ENCODE results near the gene CD93.

CD93 gene

DNA sequence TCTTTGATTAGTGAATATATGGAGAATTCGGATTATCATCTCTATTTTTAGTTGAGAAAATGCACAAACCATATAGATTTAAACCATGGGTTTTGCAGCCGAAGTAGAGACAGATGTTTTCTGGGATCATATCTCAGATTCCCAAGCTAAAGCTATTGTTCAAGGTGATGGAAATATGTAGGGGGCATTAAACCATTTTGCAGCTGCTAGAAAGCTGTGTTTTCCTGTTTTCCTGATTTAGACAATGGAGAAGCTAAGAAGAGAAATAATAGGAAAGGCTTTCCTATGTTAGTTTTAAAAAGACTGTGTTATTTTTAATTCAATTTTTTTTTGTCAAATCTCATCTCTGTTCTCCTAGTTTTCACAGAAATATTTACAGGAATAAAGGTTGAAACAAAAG is 6.2 kb downstream of the CD93 start:
- H3K4me3 ChIP-seq (ENCODE audit: control insufficient read depth, low read depth, low read length), result no peak overlapping the region
- DNase-seq (ENCODE audit: low read depth), result no peak
- TF ChIP-seq, protein P1, sequence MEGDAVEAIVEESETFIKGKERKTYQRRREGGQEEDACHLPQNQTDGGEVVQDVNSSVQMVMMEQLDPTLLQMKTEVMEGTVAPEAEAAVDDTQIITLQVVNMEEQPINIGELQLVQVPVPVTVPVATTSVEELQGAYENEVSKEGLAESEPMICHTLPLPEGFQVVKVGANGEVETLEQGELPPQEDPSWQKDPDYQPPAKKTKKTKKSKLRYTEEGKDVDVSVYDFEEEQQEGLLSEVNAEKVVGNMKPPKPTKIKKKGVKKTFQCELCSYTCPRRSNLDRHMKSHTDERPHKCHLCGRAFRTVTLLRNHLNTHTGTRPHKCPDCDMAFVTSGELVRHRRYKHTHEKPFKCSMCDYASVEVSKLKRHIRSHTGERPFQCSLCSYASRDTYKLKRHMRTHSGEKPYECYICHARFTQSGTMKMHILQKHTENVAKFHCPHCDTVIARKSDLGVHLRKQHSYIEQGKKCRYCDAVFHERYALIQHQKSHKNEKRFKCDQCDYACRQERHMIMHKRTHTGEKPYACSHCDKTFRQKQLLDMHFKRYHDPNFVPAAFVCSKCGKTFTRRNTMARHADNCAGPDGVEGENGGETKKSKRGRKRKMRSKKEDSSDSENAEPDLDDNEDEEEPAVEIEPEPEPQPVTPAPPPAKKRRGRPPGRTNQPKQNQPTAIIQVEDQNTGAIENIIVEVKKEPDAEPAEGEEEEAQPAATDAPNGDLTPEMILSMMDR (conservative IDR thresholded peaks at IDR 0.05; ENCODE audit: control insufficient read depth, insufficient read depth, low read depth, low read length), result no peak

DNA sequence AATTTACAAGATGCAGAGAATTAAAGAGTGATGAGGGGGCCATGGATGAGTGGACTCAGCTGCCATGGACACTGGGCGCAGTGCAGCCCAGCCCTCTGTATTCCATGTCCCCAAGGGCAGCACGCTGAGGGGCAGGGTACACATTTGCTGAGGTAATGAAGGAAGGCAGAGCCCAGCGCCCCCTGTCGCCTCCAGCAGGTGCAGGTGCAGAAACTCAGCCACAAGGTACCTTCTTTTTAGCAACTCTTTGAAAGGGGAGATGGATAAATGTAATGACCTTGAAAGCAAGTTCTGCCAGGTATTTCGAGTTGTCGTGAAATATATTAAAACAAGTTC is 7.1 kb downstream of the CD93 start:
- H3K4me3 ChIP-seq (ENCODE audit: control insufficient read depth, low read depth, low read length), result no peak overlapping the region
- no peak for DNase-seq (ENCODE audit: low read depth)
- TF ChIP-seq, protein P1 (conservative IDR thresholded peaks at IDR 0.05; ENCODE audit: control insufficient read depth, insufficient read depth, low read depth, low read length), result no peak

DNA sequence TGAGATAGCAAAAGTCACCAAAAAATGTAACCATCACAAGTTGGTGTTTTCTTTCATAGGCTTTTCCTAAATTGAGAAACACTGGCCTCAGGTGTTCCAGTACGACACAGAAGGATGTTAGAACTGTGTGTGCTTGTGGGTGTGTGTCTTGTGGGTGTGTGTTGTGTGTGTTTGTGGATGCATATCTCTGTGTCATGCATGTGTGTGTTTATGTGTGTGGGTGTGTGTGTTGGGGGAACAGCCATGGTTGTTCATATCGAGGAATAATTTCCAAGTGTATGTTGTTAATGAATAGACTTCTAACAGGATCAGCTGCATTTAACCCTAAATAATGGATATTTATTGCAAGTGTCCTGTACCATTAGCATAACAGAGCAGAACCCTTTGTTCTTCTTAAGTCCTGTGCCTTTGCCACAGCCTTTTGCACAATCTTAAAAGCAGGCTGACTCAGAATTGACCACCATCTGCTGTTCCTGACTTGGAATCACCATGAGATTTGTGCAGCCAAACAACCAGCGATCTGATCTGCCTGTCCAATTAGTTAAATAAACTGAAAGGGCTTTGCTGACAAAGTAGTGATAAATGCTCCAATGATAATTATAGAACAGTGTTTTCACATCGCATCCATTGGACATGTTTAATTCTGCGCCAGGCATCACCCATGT is 7.6 kb downstream of the CD93 start:
- TF ChIP-seq, protein P1 (conservative IDR thresholded peaks at IDR 0.05; ENCODE audit: control insufficient read depth, insufficient read depth, low read depth, low read length), result no peak

DNA sequence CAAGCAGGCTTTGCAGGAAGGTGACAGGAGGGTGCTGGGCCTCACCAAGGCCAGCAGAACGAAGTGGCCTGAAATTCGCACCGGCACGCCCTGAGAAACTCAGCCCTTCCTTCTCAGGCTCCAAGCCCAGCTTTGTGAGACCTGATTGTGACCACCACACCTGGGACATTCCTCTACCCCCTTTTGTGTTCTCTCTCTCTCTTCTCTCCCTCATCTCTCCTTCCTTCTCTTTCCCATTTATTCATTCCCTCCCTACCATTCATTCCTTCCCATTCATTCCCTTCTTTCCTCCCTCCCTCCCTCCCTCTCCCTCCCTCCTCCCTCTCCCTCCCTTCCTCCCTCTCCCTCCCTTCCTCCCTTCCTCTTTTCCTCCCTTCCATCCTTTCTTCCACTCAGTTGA is 8.8 kb downstream of the CD93 start:
- no peak overlapping the region for H3K4me3 ChIP-seq (ENCODE audit: control insufficient read depth, low read depth, low read length)
- TF ChIP-seq, protein P1 (conservative IDR thresholded peaks at IDR 0.05; ENCODE audit: control insufficient read depth, insufficient read depth, low read depth, low read length), result no peak
- no peak for DNase-seq (ENCODE audit: low read depth)

More for the DNA sequence above, 7.6 kb downstream of the CD93 start:
- peak; percentile 86 for DNase-seq (ENCODE audit: low read depth)
- no peak overlapping the region for H3K4me3 ChIP-seq (ENCODE audit: control insufficient read depth, low read depth, low read length)

DNA sequence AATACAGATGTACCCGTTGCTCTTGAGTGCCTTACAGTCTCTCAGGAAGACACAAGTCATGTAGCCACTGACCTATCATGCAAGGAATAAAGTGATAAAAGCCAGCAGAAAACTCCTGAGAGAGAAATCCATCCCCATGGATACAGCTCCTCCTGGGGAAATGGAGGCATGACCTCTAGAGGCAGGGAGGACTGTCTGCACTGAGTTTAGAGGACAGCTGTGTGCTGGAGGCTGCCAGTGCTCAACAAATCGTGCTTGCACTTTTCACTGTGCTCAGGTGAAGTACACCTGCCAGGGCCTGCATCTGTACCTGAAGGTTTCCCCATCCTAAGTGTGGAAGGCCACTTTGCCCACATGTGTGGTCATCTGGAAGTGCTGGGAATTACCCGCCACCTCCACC is 12.1 kb downstream of the CD93 start:
- TF ChIP-seq, protein P1 (conservative IDR thresholded peaks at IDR 0.05; ENCODE audit: control insufficient read depth, insufficient read depth, low read depth, low read length), result no peak
- H3K4me3 ChIP-seq (ENCODE audit: control insufficient read depth, low read depth, low read length), result no peak overlapping the region
- no peak for DNase-seq (ENCODE audit: low read depth)

DNA sequence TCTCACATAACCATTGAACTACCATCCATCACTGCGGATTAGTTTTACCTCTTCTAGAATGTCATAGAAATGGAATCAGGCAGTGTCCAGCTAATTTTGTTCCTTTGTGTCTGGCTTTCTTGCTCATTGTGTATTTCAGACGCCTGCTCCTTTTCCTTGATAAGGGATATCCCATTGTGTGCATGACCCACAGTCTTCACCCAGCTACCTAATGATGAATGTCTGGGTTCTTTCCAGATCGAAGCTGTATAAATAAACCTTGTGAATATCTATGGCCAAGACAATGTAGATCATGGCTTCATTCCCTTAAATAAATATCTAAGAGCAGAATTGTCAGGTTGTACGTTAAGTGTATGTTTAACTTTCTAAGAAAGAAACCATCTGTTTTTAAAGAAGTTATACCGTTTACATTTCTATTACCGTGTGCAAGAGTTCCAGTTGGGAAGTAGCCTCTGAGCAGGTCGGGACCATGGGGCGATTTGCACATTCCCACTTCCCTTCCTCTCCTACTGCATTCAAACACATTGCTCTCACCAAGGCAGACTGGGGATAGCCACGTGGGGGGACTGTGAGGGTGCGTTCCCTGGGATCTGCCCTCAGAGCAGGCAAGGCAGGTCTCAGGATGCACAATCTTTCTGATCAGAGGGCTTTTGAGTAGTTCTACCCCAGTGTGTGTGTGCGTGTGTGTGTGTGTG is 13.1 kb downstream of the CD93 start:
- TF ChIP-seq, protein P1 (conservative IDR thresholded peaks at IDR 0.05; ENCODE audit: control insufficient read depth, insufficient read depth, low read depth, low read length), result no peak
- no peak for DNase-seq (ENCODE audit: low read depth)
- H3K4me3 ChIP-seq (ENCODE audit: control insufficient read depth, low read depth, low read length), result no peak overlapping the region

Measured in fibroblast of mammary gland (primary cell).